Bronchial epithelial cell (primary cell): ENCODE data around the gene ADAMTS17. TPM values are rescaled to one million over a fixed set of nuclear protein-coding genes. Genes with fewer than 3 reads are reported as not detected.

Source experiments
- DNase-seq: peaks from one replicate; pipeline ENCODE4 v3.0.0-alpha.2; 2010; ENCODE audit warnings: low read depth
- FAIRE-seq: peaks from 2 replicates; lab custom pipeline; 2011; peaks lifted over from hg19 to GRCh38; lab: Jason Lieb, UNC
- H3K27me3 ChIP-seq: 2 replicates; pipeline ENCODE4 v1.5.1; 2011; ENCODE audit warnings: low read length; ENCODE audit not compliant: control insufficient read depth, insufficient read depth
- H3K36me3 ChIP-seq: 2 replicates; pipeline ENCODE4 v1.5.1; 2011; ENCODE audit warnings: low read length; ENCODE audit not compliant: control insufficient read depth, insufficient read depth
- H3K4me3 ChIP-seq: 2 replicates; pipeline ENCODE4 v1.5.1; 2011; ENCODE audit warnings: mild to moderate bottlenecking, low read depth, low read length, control low read depth
- CTCF ChIP-seq: IDR thresholded peaks from 2 replicates; pipeline ENCODE4 v1.5.1; 2011; ENCODE audit warnings: mild to moderate bottlenecking, moderate library complexity, low read length, control low read depth, inconsistent platforms; ENCODE audit not compliant: insufficient read depth, severe bottlenecking
- total RNA-seq: library from RNA; depleted of rRNA; stranded (reverse); fragments of >200 nt; gene quantifications from 2 replicates; pipeline ENCODE4 v1.2.1, GENCODE V29; 2014

Gene ADAMTS17
- total RNA-seq, 1 donor from 2014 or later: 1.1 TPM

- DNase-seq: peak; percentile 83
- TF ChIP-seq CTCF: no peak
- Histone ChIP-seq H3K4me3 (no peak overlapping the region), H3K36me3 (no peaks in the 10 kb centered on the region), H3K27me3 (no peaks in the 10 kb centered on the region)
- FAIRE-seq: peak; percentile 36
Observed at GRCh38 chr15:100192097-100193080, 149.4 kb downstream of the ADAMTS17 start.

- H3K4me3 ChIP-seq: no peak overlapping the region
- peak; percentile 66 for DNase-seq
- FAIRE-seq: no peak
Observed at GRCh38 chr15:100191161-100191560, 150.6 kb downstream of the ADAMTS17 start.

GRCh38 chr15:100190675-100191074 is 151.1 kb downstream of the ADAMTS17 start:
- no peak for FAIRE-seq
- H3K36me3 ChIP-seq: no peaks in the 10 kb centered on the region
- H3K4me3 ChIP-seq: no peak overlapping the region
- TF ChIP-seq CTCF: no peak
- no peaks in the 10 kb centered on the region for H3K27me3 ChIP-seq
- DNase-seq: no peak

More at GRCh38 chr15:100191161-100191560, 150.6 kb downstream of the ADAMTS17 start:
- TF ChIP-seq CTCF: no peak
- Histone ChIP-seq H3K27me3 (no peaks in the 10 kb centered on the region), H3K36me3 (no peaks in the 10 kb centered on the region)

GRCh38 chr15:100189849-100190248 is 151.9 kb downstream of the ADAMTS17 start:
- peak; percentile 28 for DNase-seq
- no peak for TF ChIP-seq CTCF

GRCh38 chr15:100189319-100189718 is 152.5 kb downstream of the ADAMTS17 start:
- DNase-seq (no peak), FAIRE-seq (no peak)
- TF ChIP-seq CTCF: no peak
- Histone ChIP-seq H3K27me3 (no peaks in the 10 kb centered on the region), H3K4me3 (no peak overlapping the region), H3K36me3 (no peaks in the 10 kb centered on the region)

More at GRCh38 chr15:100189849-100190248, 151.9 kb downstream of the ADAMTS17 start:
- no peak for FAIRE-seq
- Histone ChIP-seq H3K27me3 (no peaks in the 10 kb centered on the region), H3K4me3 (no peak overlapping the region), H3K36me3 (no peaks in the 10 kb centered on the region)
